CD4-positive, alpha-beta T cell treated with Interleukin-6 at 100 ng/mL for 8 hours (primary cell): ENCODE data around the gene GPR137C.
"Not testable (repeated sequence)": the region's sequence is repeated elsewhere in the genome, so short reads cannot be mapped to it uniquely, and the experiment has no call there.

Experiments
- DNase-seq: peaks from one replicate; pipeline ENCODE4 v3.0.0-alpha.2; 2020; ENCODE audit warnings: mixed read lengths, low spot score

The GPR137C gene

GRCh38 chr14:52568454-52568853 is 15.8 kb downstream of the GPR137C start:
- DNase-seq = not testable (repeated sequence)

GRCh38 chr14:52575858-52576257 is 23.2 kb downstream of the GPR137C start:
- DNase-seq = no peak

- no peak for DNase-seq
Measured at GRCh38 chr14:52583544-52583943, 30.9 kb downstream of the GPR137C start.

- DNase-seq = no peak
Measured at GRCh38 chr14:52589646-52590045, 37.0 kb downstream of the GPR137C start.

- no peak for DNase-seq
Measured at GRCh38 chr14:52590318-52590717, 37.7 kb downstream of the GPR137C start.

- DNase-seq = no peak
Measured at GRCh38 chr14:52596320-52596719, 43.7 kb downstream of the GPR137C start.

- DNase-seq = no peak
Measured at GRCh38 chr14:52596861-52597260, 44.2 kb downstream of the GPR137C start.

- DNase-seq = no peak
Measured at GRCh38 chr14:52598568-52598967, 45.9 kb downstream of the GPR137C start.

- no peak for DNase-seq
Measured at GRCh38 chr14:52599974-52600373, 47.3 kb downstream of the GPR137C start.

- DNase-seq = no peak
Measured at GRCh38 chr14:52602131-52602530, 49.5 kb downstream of the GPR137C start.

- DNase-seq = no peak
Measured at GRCh38 chr14:52607061-52607460, 54.4 kb downstream of the GPR137C start.

- no peak for DNase-seq
Measured at GRCh38 chr14:52609445-52610044, 56.9 kb downstream of the GPR137C start.

- DNase-seq = no peak
Measured at GRCh38 chr14:52610187-52610586, 57.6 kb downstream of the GPR137C start.

- no peak for DNase-seq
Measured at GRCh38 chr14:52618602-52619001, 66.0 kb downstream of the GPR137C start.

- no peak for DNase-seq
Measured at GRCh38 chr14:52619687-52620086, 67.1 kb downstream of the GPR137C start.

- DNase-seq = no peak
Measured at GRCh38 chr14:52640137-52640536, 87.5 kb downstream of the GPR137C start.

GRCh38 chr14:52641745-52642144 is 89.1 kb downstream of the GPR137C start:
- no peak for DNase-seq

GRCh38 chr14:52649511-52649910 is 96.9 kb downstream of the GPR137C start:
- no peak for DNase-seq

- no peak for DNase-seq
Measured at GRCh38 chr14:52650774-52651173, 98.1 kb downstream of the GPR137C start.

- DNase-seq = no peak
Measured at GRCh38 chr14:52656905-52657304, 104.3 kb downstream of the GPR137C start.

- DNase-seq = no peak
Measured at GRCh38 chr14:52660325-52660724, 107.7 kb downstream of the GPR137C start.

- no peak for DNase-seq
Measured at GRCh38 chr14:52660832-52661231, 108.2 kb downstream of the GPR137C start.

- no peak for DNase-seq
Measured at GRCh38 chr14:52661314-52661713, 108.7 kb downstream of the GPR137C start.

GRCh38 chr14:52663850-52664249 is 111.2 kb downstream of the GPR137C start:
- DNase-seq = no peak

- DNase-seq = peak; percentile 7
Measured at GRCh38 chr14:52678591-52678990, 126.0 kb downstream of the GPR137C start.
